Bronchial epithelial cell (primary cell): ENCODE data around the gene MAFF. TPM values are rescaled to one million over a fixed set of nuclear protein-coding genes. Genes with fewer than 3 reads are reported as not detected.
A peak's percentile ranks its signal among the peaks of the same experiment; 100 is the strongest.

Source experiments
- DNase-seq: peaks from one replicate; pipeline ENCODE4 v3.0.0-alpha.2; 2010; ENCODE audit warnings: low read depth
- FAIRE-seq: peaks from 2 replicates; lab custom pipeline; 2011; peaks lifted over from hg19 to GRCh38; lab: Jason Lieb, UNC
- H3K27me3 ChIP-seq: 2 replicates; pipeline ENCODE4 v1.5.1; 2011; ENCODE audit warnings: low read length; ENCODE audit not compliant: control insufficient read depth, insufficient read depth
- H3K36me3 ChIP-seq: 2 replicates; pipeline ENCODE4 v1.5.1; 2011; ENCODE audit warnings: low read length; ENCODE audit not compliant: control insufficient read depth, insufficient read depth
- H3K4me3 ChIP-seq: 2 replicates; pipeline ENCODE4 v1.5.1; 2011; ENCODE audit warnings: mild to moderate bottlenecking, low read depth, low read length, control low read depth
- CTCF ChIP-seq: IDR thresholded peaks from 2 replicates; pipeline ENCODE4 v1.5.1; 2011; ENCODE audit warnings: mild to moderate bottlenecking, moderate library complexity, low read length, control low read depth, inconsistent platforms; ENCODE audit not compliant: insufficient read depth, severe bottlenecking
- total RNA-seq: library from RNA; depleted of rRNA; stranded (reverse); fragments of >200 nt; gene quantifications from 2 replicates; pipeline ENCODE4 v1.2.1, GENCODE V29; 2014

MAFF gene
- total RNA-seq, 1 donor from 2014 or later: 25.0 TPM

DNA sequence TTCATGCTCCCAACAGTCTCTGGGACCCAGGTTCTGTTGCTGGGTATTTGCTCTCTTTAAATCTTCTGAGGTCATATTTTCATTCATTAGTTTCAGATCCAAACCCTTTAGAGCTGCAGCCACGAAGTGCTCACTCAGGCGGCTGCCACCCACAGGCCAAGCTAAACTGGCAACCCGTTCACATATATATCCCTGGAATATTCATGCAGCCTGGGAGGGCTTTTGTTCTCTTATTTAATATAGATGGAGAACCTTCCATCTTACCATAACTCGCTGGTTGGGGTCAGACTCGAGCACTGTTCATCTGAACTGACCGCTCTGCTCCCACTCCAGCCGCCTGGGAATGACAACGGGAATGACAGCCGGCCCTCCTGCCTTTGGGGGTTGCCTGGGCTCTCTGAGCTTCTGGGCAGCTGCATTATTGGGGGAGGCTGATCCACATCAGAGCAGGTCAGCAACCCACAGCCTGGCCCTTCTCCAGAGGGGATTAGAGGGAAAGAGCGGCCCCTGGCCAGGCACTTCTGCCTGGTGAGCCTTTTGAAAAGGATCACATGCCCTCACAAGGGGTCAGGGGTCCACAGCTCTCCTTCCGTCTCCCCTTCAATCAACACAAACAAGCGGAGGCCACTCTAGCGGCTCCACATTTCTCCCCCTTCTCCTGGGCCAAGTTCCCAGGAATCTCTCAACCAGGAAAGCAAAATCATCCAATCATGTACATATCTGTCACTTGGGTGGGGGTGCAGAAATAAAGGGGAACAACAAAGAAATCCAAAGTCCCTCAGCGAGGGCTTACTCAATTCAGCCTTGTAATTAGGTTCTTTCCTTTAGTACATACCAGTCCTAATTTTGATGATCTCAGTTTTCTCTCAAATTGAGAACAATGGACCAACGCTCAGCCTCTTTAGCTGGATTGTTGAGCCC lies 59.2 kb downstream of the MAFF start:
- Histone ChIP-seq H3K4me3 (no peak overlapping the region), H3K36me3 (peaks cover 10% of the 10 kb centered on the region), H3K27me3 (no peaks in the 10 kb centered on the region)
- no peak for DNase-seq
- no peak for TF ChIP-seq CTCF
- no peak for FAIRE-seq

- no peaks in the 10 kb centered on the region for H3K27me3 ChIP-seq
- no peak overlapping the region for H3K4me3 ChIP-seq
- DNase-seq (peak; percentile 70), FAIRE-seq (no peak)
- H3K36me3 ChIP-seq: peaks cover 12% of the 10 kb centered on the region
- peak; percentile 85 for TF ChIP-seq CTCF
These were observed 60.4 kb downstream of the MAFF start for GRCh38 chr22:38262051-38262795.

DNA sequence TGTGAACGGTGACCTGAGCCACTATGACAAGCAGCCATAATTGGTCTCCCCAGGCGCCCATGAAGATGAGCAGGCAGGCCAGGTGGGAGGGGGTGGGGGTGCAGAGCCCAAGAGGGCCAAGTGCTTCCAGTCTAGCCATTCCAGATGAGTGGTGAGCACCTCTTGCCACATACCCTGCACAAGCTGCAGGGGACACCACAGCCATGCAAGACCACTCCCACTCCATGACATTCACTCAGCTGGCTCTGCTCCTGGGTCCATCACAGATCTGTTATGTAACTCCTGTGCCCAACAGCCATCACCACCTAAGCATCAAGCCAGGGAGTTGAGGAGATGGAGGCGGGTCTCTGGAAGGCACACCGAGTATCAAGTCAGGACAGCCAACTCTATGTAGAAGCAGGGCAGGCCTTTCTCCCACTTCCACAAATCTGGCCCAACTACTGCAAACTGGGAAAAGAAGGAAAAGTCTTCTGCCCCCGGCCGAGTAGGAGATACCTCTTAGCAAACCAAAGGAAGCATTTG lies 62.6 kb downstream of the MAFF start:
- H3K4me3 ChIP-seq: no peak overlapping the region
- no peak for TF ChIP-seq CTCF
- FAIRE-seq (no peak), DNase-seq (no peak)
- H3K36me3 ChIP-seq: peaks cover 12% of the 10 kb centered on the region
- no peaks in the 10 kb centered on the region for H3K27me3 ChIP-seq

Other genes starting within 250 kb of the MAFF start
- not detected in 2 replicates for gene C22orf23, start 248.4 kb upstream of the MAFF start, total RNA-seq
- 23.7 and 41.0 TPM in 2 replicates for gene POLR2F, start 248.3 kb upstream of the MAFF start, total RNA-seq
- not detected in 2 replicates for gene SOX10, start 217.4 kb upstream of the MAFF start, total RNA-seq
- 27.9 and 31.6 TPM in 2 replicates for gene PICK1, start 144.6 kb upstream of the MAFF start, total RNA-seq
- 0.26 TPM in 1 of 2 replicates, not detected in the other for gene SLC16A8, start 117.8 kb upstream of the MAFF start, total RNA-seq
- 0.26 and 0.38 TPM in 2 replicates for gene BAIAP2L2, start 91.3 kb upstream of the MAFF start, total RNA-seq
- 7.9 and 9.6 TPM in 2 replicates for gene PLA2G6, start 20.2 kb upstream of the MAFF start, total RNA-seq
- 7.1 and 13.3 TPM in 2 replicates for gene TMEM184B, start 71.0 kb downstream of the MAFF start, total RNA-seq
- 146 and 181 TPM in 2 replicates for gene CSNK1E, start 115.4 kb downstream of the MAFF start, total RNA-seq